HepG2 (cell line): ENCODE results near the gene PTGES3. TPM values are rescaled to one million over a fixed set of nuclear protein-coding genes. Genes with fewer than 3 reads are reported as not detected.

Experiments
- HOXA7 ChIP-seq: sonication (generic); formaldehyde crosslinking; IDR thresholded peaks from 2 replicates; pipeline ENCODE4 v1.8.1; 2022; ENCODE audit warnings: mild to moderate bottlenecking, missing genetic modification reagents, moderate library complexity
- KDM2A ChIP-seq: sonication (generic); formaldehyde crosslinking; IDR thresholded peaks from 2 replicates; pipeline ENCODE4 v1.4.0; 2020; ENCODE audit warnings: low read depth, missing genetic modification reagents, borderline replicate concordance
- ZC3H13 ChIP-seq: sonication (generic); formaldehyde crosslinking; IDR thresholded peaks from 2 replicates; pipeline ENCODE4 v1.8.1; 2023; ENCODE audit warnings: mild to moderate bottlenecking, missing genetic modification reagents, moderate library complexity
- ZNF557 ChIP-seq: sonication (generic); formaldehyde crosslinking; IDR thresholded peaks from 2 replicates; pipeline ENCODE4 v1.4.0; 2020; ENCODE audit warnings: missing genetic modification reagents
- ZNF792 ChIP-seq: IDR thresholded peaks from 2 replicates; pipeline ENCODE4 v1.6.1; 2016
- polyA plus RNA-seq, 8 experiments: library from polyadenylated mRNA; depleted of rRNA in 3 of 8; stranded (reverse) in 7 of 8; unstranded in 1 of 8; fragments of >200 nt; fragmentation: Illumina TruSeq in 4 of 8; extraction: Trizol in 4 of 8; gene quantifications; 2 replicates each; pipeline versions ENCODE4 v1.2.1 to v1.2.3, GENCODE V29; 2011 to 2016; ENCODE audit warnings: low read depth in 4 of 8, missing spikeins in 1 of 8, mixed read lengths in 1 of 8; ENCODE audit not compliant: insufficient read depth in 1 of 8
- total RNA-seq, 5 experiments: library from RNA; depleted of rRNA; stranded (reverse); fragments of >200 nt; fragmentation: Illumina TruSeq; extraction: Trizol; gene quantifications; 2 replicates each; pipeline ENCODE4 v1.2.3, GENCODE V29; 2016; ENCODE audit warnings: low read depth in 1 of 5
- TF ChIP-seq, protein P1 (sequence below): sonication (generic); formaldehyde crosslinking; IDR thresholded peaks from 2 replicates; pipeline ENCODE4 v1.4.0; 2020; ENCODE audit warnings: missing genetic modification reagents
- TF ChIP-seq, protein P2 (sequence below): sonication (generic); formaldehyde crosslinking; IDR thresholded peaks from 2 replicates; pipeline ENCODE4 v1.5.1; 2020; ENCODE audit warnings: mild to moderate bottlenecking, moderate library complexity, missing genetic modification reagents
- TF ChIP-seq, protein P3 (sequence below): sonication (generic); formaldehyde crosslinking; IDR thresholded peaks from 2 replicates; pipeline ENCODE4 v1.4.0; 2020; ENCODE audit warnings: mild to moderate bottlenecking, low read depth, missing genetic modification reagents
- TF ChIP-seq, protein P4 (sequence below): sonication (generic); formaldehyde crosslinking; IDR thresholded peaks from 2 replicates; pipeline ENCODE4 v1.4.0; 2020; ENCODE audit warnings: missing genetic modification reagents, borderline replicate concordance
- TF ChIP-seq, protein P5 (sequence below): sonication (generic); formaldehyde crosslinking; IDR thresholded peaks from 2 replicates; pipeline ENCODE4 v1.5.0; 2020; ENCODE audit warnings: mild to moderate bottlenecking, missing genetic modification reagents, borderline replicate concordance

Gene PTGES3
- total and polyA plus RNA-seq, 2 of the 13 experiments (the other 11 are each of a cell fraction or from before 2014, with no cell fraction given): 54.4 to 159 TPM

GRCh38 chr12:56636675-56637540, 51.2 kb downstream of the PTGES3 start (continued):
- TF ChIP-seq, protein P1, sequence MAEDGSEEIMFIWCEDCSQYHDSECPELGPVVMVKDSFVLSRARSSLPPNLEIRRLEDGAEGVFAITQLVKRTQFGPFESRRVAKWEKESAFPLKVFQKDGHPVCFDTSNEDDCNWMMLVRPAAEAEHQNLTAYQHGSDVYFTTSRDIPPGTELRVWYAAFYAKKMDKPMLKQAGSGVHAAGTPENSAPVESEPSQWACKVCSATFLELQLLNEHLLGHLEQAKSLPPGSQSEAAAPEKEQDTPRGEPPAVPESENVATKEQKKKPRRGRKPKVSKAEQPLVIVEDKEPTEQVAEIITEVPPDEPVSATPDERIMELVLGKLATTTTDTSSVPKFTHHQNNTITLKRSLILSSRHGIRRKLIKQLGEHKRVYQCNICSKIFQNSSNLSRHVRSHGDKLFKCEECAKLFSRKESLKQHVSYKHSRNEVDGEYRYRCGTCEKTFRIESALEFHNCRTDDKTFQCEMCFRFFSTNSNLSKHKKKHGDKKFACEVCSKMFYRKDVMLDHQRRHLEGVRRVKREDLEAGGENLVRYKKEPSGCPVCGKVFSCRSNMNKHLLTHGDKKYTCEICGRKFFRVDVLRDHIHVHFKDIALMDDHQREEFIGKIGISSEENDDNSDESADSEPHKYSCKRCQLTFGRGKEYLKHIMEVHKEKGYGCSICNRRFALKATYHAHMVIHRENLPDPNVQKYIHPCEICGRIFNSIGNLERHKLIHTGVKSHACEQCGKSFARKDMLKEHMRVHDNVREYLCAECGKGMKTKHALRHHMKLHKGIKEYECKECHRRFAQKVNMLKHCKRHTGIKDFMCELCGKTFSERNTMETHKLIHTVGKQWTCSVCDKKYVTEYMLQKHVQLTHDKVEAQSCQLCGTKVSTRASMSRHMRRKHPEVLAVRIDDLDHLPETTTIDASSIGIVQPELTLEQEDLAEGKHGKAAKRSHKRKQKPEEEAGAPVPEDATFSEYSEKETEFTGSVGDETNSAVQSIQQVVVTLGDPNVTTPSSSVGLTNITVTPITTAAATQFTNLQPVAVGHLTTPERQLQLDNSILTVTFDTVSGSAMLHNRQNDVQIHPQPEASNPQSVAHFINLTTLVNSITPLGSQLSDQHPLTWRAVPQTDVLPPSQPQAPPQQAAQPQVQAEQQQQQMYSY (CRISPR knock-in tag): no peak
- TF ChIP-seq KDM2A (CRISPR knock-in tag) (peak; percentile 83), ZNF792 (peak; percentile 67), ZC3H13 (CRISPR knock-in tag) (no peak), ZNF557 (no peak), HOXA7 (CRISPR knock-in tag) (no peak)
- TF ChIP-seq, protein P2, sequence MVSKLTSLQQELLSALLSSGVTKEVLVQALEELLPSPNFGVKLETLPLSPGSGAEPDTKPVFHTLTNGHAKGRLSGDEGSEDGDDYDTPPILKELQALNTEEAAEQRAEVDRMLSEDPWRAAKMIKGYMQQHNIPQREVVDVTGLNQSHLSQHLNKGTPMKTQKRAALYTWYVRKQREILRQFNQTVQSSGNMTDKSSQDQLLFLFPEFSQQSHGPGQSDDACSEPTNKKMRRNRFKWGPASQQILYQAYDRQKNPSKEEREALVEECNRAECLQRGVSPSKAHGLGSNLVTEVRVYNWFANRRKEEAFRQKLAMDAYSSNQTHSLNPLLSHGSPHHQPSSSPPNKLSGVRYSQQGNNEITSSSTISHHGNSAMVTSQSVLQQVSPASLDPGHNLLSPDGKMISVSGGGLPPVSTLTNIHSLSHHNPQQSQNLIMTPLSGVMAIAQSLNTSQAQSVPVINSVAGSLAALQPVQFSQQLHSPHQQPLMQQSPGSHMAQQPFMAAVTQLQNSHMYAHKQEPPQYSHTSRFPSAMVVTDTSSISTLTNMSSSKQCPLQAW (CRISPR knock-in tag): peak; percentile 90
- TF ChIP-seq, protein P3, sequence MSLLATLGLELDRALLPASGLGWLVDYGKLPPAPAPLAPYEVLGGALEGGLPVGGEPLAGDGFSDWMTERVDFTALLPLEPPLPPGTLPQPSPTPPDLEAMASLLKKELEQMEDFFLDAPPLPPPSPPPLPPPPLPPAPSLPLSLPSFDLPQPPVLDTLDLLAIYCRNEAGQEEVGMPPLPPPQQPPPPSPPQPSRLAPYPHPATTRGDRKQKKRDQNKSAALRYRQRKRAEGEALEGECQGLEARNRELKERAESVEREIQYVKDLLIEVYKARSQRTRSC (CRISPR knock-in tag): no peak
- TF ChIP-seq, protein P4, sequence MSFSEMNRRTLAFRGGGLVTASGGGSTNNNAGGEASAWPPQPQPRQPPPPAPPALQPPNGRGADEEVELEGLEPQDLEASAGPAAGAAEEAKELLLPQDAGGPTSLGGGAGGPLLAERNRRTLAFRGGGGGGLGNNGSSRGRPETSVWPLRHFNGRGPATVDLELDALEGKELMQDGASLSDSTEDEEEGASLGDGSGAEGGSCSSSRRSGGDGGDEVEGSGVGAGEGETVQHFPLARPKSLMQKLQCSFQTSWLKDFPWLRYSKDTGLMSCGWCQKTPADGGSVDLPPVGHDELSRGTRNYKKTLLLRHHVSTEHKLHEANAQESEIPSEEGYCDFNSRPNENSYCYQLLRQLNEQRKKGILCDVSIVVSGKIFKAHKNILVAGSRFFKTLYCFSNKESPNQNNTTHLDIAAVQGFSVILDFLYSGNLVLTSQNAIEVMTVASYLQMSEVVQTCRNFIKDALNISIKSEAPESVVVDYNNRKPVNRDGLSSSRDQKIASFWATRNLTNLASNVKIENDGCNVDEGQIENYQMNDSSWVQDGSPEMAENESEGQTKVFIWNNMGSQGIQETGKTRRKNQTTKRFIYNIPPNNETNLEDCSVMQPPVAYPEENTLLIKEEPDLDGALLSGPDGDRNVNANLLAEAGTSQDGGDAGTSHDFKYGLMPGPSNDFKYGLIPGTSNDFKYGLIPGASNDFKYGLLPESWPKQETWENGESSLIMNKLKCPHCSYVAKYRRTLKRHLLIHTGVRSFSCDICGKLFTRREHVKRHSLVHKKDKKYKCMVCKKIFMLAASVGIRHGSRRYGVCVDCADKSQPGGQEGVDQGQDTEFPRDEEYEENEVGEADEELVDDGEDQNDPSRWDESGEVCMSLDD (CRISPR knock-in tag): no peak; the same call in 1 of the 2 replicates
- TF ChIP-seq, protein P5, sequence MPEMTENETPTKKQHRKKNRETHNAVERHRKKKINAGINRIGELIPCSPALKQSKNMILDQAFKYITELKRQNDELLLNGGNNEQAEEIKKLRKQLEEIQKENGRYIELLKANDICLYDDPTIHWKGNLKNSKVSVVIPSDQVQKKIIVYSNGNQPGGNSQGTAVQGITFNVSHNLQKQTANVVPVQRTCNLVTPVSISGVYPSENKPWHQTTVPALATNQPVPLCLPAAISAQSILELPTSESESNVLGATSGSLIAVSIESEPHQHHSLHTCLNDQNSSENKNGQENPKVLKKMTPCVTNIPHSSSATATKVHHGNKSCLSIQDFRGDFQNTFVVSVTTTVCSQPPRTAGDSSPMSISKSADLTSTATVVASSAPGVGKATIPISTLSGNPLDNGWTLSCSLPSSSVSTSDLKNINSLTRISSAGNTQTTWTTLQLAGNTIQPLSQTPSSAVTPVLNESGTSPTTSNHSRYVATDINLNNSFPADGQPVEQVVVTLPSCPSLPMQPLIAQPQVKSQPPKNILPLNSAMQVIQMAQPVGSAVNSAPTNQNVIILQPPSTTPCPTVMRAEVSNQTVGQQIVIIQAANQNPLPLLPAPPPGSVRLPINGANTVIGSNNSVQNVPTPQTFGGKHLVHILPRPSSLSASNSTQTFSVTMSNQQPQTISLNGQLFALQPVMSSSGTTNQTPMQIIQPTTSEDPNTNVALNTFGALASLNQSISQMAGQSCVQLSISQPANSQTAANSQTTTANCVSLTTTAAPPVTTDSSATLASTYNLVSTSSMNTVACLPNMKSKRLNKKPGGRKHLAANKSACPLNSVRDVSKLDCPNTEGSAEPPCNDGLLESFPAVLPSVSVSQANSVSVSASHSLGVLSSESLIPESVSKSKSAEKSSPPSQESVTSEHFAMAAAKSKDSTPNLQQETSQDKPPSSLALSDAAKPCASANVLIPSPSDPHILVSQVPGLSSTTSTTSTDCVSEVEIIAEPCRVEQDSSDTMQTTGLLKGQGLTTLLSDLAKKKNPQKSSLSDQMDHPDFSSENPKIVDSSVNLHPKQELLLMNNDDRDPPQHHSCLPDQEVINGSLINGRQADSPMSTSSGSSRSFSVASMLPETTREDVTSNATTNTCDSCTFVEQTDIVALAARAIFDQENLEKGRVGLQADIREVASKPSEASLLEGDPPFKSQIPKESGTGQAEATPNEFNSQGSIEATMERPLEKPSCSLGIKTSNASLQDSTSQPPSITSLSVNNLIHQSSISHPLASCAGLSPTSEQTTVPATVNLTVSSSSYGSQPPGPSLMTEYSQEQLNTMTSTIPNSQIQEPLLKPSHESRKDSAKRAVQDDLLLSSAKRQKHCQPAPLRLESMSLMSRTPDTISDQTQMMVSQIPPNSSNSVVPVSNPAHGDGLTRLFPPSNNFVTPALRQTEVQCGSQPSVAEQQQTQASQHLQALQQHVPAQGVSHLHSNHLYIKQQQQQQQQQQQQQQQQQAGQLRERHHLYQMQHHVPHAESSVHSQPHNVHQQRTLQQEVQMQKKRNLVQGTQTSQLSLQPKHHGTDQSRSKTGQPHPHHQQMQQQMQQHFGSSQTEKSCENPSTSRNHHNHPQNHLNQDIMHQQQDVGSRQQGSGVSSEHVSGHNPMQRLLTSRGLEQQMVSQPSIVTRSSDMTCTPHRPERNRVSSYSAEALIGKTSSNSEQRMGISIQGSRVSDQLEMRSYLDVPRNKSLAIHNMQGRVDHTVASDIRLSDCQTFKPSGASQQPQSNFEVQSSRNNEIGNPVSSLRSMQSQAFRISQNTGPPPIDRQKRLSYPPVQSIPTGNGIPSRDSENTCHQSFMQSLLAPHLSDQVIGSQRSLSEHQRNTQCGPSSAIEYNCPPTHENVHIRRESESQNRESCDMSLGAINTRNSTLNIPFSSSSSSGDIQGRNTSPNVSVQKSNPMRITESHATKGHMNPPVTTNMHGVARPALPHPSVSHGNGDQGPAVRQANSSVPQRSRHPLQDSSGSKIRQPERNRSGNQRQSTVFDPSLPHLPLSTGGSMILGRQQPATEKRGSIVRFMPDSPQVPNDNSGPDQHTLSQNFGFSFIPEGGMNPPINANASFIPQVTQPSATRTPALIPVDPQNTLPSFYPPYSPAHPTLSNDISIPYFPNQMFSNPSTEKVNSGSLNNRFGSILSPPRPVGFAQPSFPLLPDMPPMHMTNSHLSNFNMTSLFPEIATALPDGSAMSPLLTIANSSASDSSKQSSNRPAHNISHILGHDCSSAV: no peak
